Activated CD8-positive, alpha-beta memory T cell treated with anti-CD3 and anti-CD28 coated beads for 1 hour (primary cell): ENCODE data around the gene TDRD6.

ENCODE experiments used
- DNase-seq, 2 donors: peaks; one replicate each; pipeline ENCODE4 v3.0.0-alpha.2; 2020; ENCODE audit warnings: low read depth in 1 of 2; ENCODE audit errors: extremely low read depth in 1 of 2

TDRD6 gene

GRCh38 chr6:46688117-46688965 is 656 bp downstream of the TDRD6 start:
- DNase-seq, result no peak

- no peak for DNase-seq
Observed at GRCh38 chr6:46688966-46689335, 1.3 kb downstream of the TDRD6 start.

GRCh38 chr6:46689657-46690056 is 2.0 kb downstream of the TDRD6 start:
- no peak for DNase-seq

GRCh38 chr6:46690141-46690755 is 2.6 kb downstream of the TDRD6 start:
- no peak for DNase-seq

GRCh38 chr6:46690911-46691451 is 3.3 kb downstream of the TDRD6 start:
- no peak for DNase-seq

- no peak for DNase-seq
Observed at GRCh38 chr6:46699970-46700369, 12.3 kb downstream of the TDRD6 start.

- DNase-seq, result no peak
Observed at GRCh38 chr6:46704562-46704961, 16.9 kb downstream of the TDRD6 start.

GRCh38 chr6:46706464-46706863 is 18.8 kb downstream of the TDRD6 start:
- no peak for DNase-seq

- DNase-seq, result no peak
Observed at GRCh38 chr6:46711491-46711890, 23.8 kb downstream of the TDRD6 start.

GRCh38 chr6:46715141-46715540 is 27.5 kb downstream of the TDRD6 start:
- no peak for DNase-seq

GRCh38 chr6:46719099-46719498 is 31.4 kb downstream of the TDRD6 start:
- DNase-seq, result no peak

GRCh38 chr6:46720401-46720800 is 32.7 kb downstream of the TDRD6 start:
- no peak for DNase-seq

GRCh38 chr6:46729787-46730326 is 42.2 kb downstream of the TDRD6 start:
- no peak for DNase-seq

- DNase-seq, result no peak
Observed at GRCh38 chr6:46730921-46731461, 43.3 kb downstream of the TDRD6 start.

GRCh38 chr6:46733341-46733801 is 45.7 kb downstream of the TDRD6 start:
- DNase-seq, result no peak

- no peak for DNase-seq
Observed at GRCh38 chr6:46734867-46735719, 47.4 kb downstream of the TDRD6 start, which contains the start of gene PLA2G7. PLA2G7 (minus strand) TSS chr6:46735375; CDS start chr6:46722891, 12,484 bp downstream.

- no peak for DNase-seq
Observed at GRCh38 chr6:46735720-46736031, 48.0 kb downstream of the TDRD6 start.

GRCh38 chr6:46736906-46737305 is 49.2 kb downstream of the TDRD6 start:
- DNase-seq, result no peak

GRCh38 chr6:46741482-46741881 is 53.8 kb downstream of the TDRD6 start:
- no peak for DNase-seq

- no peak for DNase-seq
Observed at GRCh38 chr6:46741910-46742309, 54.2 kb downstream of the TDRD6 start.
